CD1c-positive myeloid dendritic cell (primary cell): ENCODE measurements around the gene MACROD1.

Experiments
- DNase-seq: peaks from one replicate; pipeline ENCODE4 v3.0.0-alpha.2; 2016; ENCODE audit errors: extremely low spot score

The MACROD1 gene

GRCh38 chr11:64152841-64153691 lies 12.8 kb downstream of the MACROD1 start:
- peak; percentile 75 for DNase-seq

- DNase-seq = no peak
Measured at GRCh38 chr11:64151337-64151736, 14.6 kb downstream of the MACROD1 start.

GRCh38 chr11:64150481-64151239 lies 15.3 kb downstream of the MACROD1 start:
- no peak for DNase-seq

GRCh38 chr11:64150051-64150450 lies 15.9 kb downstream of the MACROD1 start:
- no peak for DNase-seq

- no peak for DNase-seq
Measured at GRCh38 chr11:64148917-64149617, 16.8 kb downstream of the MACROD1 start.

- peak; percentile 83 for DNase-seq
Measured at GRCh38 chr11:64148226-64148916, 17.5 kb downstream of the MACROD1 start.

GRCh38 chr11:64146036-64146955 lies 19.6 kb downstream of the MACROD1 start:
- peak; percentile 75 for DNase-seq

- no peak for DNase-seq
Measured at GRCh38 chr11:64144587-64145472, 21.1 kb downstream of the MACROD1 start.

GRCh38 chr11:64141081-64141783 lies 24.7 kb downstream of the MACROD1 start:
- DNase-seq = no peak

- no peak for DNase-seq
Measured at GRCh38 chr11:64140082-64140481, 25.8 kb downstream of the MACROD1 start.

GRCh38 chr11:64139049-64139448 lies 26.9 kb downstream of the MACROD1 start:
- no peak for DNase-seq

GRCh38 chr11:64138398-64138797 lies 27.5 kb downstream of the MACROD1 start:
- no peak for DNase-seq

GRCh38 chr11:64136765-64137441 lies 29.0 kb downstream of the MACROD1 start:
- no peak for DNase-seq

GRCh38 chr11:64135711-64136110 lies 30.2 kb downstream of the MACROD1 start:
- DNase-seq = no peak

- no peak for DNase-seq
Measured at GRCh38 chr11:64134963-64135362, 30.9 kb downstream of the MACROD1 start.

GRCh38 chr11:64132982-64133705 lies 32.8 kb downstream of the MACROD1 start:
- no peak for DNase-seq

- no peak for DNase-seq
Measured at GRCh38 chr11:64132191-64132771, 33.6 kb downstream of the MACROD1 start.
